PFSK-1 (cell line): ENCODE data around the gene CD300LD.

Experiments used
- POLR2AphosphoS5 ChIP-seq: IDR thresholded peaks from 2 replicates; pipeline ENCODE4 v1.6.1; 2012; ENCODE audit warnings: low read depth, mild to moderate bottlenecking, control low read depth, low read length, moderate library complexity
- SIN3A ChIP-seq: IDR thresholded peaks from 2 replicates; pipeline ENCODE4 v1.6.1; 2012; ENCODE audit warnings: mild to moderate bottlenecking, low read length, moderate library complexity, borderline replicate concordance; ENCODE audit not compliant: insufficient read depth
- TAF1 ChIP-seq: IDR thresholded peaks from 2 replicates; pipeline ENCODE4 v1.6.1; 2012; ENCODE audit warnings: low read length, control low read depth, borderline replicate concordance; ENCODE audit not compliant: insufficient read depth

DNA sequence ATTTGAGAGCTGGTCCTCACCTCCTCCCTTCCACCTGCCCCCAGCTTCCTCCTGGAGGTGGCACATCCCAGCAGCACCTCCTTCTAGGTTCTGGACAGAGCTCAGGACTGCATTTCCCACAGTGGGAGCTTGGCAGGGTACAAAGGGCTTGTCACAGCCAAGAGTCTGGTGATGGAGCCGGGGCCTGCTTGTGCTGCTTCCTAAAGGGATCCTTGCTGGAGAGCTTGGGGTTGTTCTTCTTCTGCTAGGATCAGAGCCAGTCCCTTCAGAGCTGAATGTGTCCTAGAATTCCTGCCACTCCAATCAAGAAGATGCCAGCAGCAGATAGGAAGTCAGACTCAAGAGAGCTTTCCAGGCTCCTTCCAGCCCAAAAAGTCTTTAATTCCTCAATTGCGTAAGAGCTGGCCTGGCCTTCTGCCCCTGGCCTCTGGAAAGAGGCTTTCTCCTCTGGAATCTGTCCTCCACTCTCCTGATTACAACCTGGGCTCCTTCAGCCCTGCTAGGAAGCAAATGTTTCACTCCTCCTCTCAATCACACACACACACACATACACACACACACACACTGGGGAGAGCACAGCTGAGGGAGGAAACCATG, 27.1 kb upstream of the CD300LD start:
- TF ChIP-seq TAF1 = no peak
- no peak for TF ChIP-seq SIN3A
- TF ChIP-seq POLR2AphosphoS5 = no peak
